GM18909 (cell line): ENCODE measurements around the gene CELA2B.
"Not testable (repeated sequence)": the region's sequence is repeated elsewhere in the genome, so short reads cannot be mapped to it uniquely, and the experiment has no call there.

ENCODE experiments used
- ATAC-seq: cut with Tn5 transposase; IDR thresholded peaks from one replicate; pipeline ENCODE4 v1.9.1; 2021; ENCODE audit warnings: mild to moderate bottlenecking; ENCODE audit not compliant: unreplicated experiment, poor library complexity

CELA2B gene

DNA sequence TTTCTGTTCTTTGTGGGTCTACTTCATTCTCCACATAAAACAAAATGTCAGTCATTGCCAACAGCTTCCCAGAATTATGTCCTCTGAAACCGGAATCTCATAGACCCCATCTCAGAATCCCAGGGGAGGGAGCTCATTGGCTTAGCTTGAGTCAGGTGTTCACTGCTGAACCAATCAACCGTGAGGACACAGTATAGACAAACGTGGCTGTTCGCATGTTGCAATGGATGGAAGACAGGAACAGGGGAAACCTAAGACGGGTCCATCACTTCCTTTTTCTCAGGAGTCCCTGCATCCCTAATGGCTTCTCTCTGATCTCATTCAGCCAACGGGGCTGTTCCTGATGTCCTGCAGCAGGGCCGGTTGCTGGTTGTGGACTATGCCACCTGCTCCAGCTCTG is 10.2 kb upstream of the CELA2B start:
- no peak for ATAC-seq

DNA sequence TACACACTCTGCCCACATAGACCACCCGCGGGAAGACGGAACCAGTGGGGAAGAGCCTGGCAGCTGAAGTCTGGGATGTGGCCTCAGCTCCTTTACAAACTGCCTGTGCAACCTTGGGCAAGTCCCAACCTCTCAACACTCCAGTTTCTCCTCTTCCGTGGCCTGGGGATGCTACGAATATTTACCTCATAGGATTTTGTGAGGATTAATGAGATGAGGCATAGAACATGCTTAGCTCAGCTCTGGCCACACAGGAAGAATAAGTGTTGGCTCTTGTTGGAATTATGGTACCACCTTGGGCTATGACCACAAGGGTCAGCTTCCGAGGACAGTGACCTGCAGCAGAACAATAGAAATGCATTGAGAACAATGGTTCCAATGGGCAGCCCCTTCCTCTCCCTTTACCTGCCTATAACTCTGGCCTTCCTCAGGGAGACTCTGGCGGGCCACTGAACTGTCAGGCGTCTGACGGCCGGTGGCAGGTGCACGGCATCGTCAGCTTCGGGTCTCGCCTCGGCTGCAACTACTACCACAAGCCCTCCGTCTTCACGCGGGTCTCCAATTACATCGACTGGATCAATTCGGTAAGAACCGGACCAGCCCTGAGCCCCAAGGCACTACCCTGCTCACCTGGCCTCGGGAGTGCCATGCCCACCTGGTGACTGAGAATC is 8.8 kb upstream of the CELA2B start:
- ATAC-seq, result not testable (repeated sequence)

DNA sequence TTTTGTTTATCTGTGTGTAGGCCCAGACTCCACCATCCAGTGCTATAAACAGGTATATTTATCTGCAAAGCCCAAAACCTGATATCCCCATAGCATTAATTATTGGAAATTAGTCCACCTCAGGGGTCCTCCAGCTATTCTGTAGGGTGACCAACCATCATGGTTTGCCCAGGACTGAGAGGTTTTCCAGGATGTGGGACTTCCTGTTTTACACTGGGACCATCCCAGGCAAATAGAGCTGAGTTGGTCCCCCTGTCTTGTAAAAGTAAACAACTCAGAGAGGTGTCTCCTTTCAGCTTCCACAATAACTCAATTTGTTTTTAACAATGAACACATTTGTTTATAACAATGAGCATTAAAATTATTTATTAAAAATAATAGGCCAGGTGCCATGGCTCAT is 7.8 kb upstream of the CELA2B start:
- no peak for ATAC-seq

DNA sequence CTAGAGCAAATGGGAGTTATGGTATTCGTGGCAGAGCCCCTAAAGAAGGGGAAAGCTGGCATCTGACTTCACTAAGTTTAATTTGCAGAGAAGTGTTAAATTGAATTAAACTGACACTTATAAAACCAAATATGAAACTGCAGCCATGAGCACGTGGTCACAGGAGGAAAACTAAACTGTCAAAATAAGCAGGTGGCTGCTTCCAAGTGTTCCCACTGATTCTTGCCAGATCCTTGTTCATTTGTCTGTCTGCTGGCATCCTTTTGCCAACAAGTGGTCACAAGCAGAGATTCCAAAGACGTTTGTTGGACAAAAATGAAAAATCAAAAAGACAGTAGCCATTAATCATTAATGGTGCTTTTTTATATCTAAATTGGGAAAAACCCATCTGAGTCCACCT is 6.5 kb upstream of the CELA2B start:
- ATAC-seq, result no peak

DNA sequence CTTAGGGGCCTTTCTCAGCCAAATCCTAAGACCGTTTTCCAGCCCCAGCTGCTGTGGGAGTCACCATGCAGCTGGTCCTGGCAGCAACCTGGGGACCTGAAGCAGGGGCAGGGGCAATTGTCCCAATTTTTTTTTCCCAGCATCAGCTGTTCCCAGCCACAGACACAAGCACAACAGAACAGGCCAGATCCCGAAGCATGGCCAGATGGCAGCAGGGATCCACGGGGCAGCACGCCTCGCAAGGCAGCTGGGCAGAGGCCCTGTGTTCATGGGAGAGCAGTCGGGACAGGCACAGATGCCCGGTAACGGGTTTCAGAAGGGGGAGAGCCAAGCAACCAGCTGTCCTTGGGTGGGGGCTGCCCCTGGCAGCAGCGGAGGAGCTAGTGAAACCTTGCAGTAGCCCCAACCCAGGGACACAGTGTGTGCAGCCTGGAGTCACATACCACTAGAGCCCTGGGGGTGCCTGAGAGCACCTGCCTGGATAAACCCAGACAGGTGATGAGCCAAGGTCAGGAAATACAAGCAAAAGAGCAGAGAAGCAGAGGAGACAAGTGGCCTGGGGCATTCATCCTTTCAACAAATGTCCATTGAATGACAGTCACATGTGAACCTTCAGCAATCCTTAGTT is 6.0 kb upstream of the CELA2B start:
- ATAC-seq, result not testable (repeated sequence)

DNA sequence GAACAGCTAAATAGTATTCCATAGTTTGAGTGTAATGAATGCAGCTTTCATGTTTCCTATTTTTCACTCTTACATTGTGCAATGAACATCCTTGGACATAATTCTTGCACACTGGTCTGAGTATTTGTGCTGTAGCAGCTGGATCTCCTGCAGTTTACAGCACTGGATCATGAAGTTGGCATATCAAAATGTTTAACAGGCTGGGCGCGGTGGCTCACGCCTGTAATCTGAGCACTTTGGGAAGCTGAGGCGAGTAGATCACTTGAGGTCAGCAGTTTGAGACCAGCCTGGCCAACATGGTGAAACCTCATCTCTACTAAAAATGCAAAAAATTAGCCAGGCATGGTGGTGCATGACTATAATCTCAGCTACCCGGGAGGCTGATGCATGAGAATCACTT is 4.8 kb upstream of the CELA2B start:
- ATAC-seq, result not testable (repeated sequence)

DNA sequence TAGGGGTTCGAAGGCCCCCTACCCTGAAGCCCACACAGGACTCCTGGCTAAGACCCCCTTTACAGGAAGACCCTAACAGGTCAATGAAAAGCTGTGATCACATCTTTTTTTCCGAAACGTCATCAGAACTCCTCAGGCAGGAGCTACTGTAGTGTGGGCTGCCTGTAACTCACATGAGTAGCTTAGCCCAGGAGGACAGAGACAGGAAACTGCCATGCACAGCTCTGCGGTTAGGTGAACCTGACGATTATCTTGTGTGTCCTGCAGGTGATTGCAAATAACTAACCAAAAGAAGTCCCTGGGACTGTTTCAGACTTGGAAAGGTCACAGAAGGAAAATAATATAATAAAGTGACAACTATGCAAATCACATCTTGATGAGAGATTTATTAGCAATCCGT is 4.2 kb upstream of the CELA2B start:
- not testable (repeated sequence) for ATAC-seq

DNA sequence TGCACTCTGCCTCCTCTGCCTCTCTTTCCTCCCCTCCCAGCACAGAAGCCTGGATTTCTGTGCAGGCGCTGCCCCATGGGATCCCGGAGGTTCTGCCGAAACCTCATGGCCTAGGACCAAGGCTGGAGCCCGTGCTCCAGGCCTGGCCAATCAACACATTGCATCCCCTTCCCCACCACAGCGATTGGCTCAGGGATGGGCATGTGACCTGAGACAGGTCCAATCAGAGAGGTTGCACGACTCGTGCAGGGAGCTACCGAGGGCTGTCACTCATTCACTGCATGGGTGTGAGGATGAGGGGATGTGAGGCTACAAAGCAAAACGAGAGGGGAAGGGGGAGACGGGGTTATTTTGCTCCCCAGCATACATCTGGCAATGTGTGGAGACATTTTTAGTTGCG is 3.3 kb upstream of the CELA2B start:
- ATAC-seq, result no peak

DNA sequence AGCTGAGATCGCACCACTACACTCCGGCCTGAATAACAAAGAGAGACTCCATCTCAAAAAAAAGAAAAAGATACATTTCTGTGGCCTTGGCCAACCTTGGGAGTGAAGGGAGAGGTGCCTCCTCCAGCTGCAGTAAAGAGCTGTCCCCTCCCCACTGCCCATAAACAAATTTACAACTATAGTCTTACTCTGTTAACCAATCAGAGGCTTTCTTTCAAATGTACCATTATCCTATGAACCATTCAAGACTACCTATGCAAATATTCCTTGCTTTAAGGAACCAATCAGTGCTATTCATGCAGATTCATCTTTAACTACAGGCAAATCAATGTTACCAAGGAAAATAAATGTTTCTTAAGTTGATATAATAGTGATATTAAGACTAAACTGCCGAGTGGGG is 1.0 kb downstream of the CELA2B start:
- ATAC-seq, result no peak

DNA sequence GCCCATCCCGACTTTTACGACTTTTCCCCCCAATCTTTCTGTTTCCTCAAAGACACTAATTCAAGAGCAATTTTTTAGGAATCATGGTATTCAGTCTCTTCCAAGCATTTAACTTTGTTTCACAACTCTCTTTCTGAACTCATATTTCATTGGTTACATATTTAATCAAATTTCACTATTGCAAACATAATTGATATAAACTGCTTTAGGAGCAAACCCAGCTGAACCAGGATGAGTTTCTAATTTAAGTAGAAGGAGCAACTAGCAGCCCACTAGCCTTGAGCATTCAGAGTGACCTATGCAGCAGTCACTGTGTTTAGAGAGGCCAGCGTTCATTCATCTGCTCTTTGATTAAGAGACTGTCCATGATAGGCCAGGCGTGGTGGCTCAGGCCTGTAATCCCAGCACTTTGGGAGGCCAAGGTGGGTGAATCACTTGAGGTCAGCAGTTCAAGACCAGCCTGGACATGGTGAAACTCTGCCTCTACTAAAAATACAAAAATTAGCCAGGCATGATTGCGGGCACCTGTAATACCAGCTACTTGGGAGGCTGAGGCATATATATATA is 1.8 kb downstream of the CELA2B start:
- ATAC-seq, result no peak

DNA sequence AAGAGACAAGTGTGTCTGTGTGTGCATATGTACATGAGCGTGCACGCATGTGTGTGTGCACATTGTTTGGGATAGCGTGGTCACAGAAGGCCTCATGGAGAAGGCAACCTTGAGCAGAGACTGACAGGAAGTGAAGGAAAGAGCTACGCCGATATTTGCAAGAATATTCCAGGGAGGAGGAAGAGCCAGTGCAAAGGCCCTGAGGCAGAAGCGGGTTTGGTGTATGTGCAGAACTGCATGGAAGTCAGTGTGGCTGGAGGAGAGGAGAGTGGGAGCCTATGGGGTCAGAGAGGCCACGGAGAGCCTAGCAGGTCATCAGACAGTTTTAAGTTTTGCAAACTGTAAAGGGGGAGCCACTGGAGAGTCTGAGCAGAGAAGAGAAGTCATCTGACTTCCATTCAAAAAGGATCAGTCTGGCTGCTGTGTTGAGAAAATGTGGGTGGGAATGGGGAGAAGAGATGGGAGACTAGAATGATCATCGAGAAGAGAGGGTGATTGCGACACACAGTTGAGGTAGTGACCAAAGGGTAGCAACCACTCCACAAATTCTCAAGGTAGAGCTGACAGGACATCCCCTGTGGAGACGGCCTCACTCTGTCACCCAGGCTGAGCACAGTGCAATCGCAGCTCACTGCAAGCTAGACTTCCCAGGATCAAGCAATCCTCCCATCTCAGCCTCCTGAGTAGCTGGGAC is 3.9 kb downstream of the CELA2B start:
- ATAC-seq, result no peak

DNA sequence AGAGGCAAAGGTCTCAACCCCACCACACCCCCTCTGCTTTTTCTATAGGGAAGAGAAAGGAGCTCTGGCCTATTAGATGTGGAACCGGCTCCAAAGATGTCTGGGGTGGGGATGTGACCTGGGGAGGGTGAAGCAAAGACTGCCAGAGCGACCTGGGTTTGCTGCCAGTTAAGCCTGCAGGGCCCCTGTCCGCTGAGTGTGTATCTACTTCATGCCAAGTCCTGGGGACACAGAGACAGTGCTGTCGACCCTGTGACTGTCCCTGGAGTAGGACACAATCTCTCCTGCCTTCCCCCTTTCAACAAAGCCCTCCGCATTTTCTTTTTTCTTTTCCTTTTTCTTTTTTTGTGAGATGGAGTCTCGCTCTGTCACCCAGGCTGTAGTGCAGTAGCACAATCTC is 6.6 kb downstream of the CELA2B start:
- ATAC-seq, result not testable (repeated sequence)

DNA sequence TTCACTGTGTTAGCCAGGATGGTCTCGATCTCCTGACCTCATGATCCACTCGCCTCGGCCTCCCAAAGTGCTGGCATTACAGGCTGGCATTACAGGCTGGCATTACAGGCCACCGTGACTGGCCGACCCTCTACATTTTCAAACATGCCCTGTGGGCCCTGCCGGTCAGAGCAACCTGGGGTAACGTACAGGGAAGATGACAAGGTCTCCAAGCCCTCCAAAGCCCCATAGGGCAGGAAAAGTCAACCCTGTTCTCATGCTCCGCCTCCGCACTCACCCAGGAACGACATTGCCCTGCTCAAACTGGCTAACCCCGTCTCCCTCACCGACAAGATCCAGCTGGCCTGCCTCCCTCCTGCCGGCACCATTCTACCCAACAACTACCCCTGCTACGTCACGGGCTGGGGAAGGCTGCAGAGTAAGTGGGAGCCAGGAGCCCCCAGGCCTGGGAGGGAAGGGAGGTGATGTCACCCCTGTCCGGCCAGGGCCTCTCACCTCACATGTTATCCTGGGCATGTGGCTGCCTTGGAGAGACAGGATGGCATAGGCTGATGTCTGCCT is 7.2 kb downstream of the CELA2B start:
- ATAC-seq, result not testable (repeated sequence)

DNA sequence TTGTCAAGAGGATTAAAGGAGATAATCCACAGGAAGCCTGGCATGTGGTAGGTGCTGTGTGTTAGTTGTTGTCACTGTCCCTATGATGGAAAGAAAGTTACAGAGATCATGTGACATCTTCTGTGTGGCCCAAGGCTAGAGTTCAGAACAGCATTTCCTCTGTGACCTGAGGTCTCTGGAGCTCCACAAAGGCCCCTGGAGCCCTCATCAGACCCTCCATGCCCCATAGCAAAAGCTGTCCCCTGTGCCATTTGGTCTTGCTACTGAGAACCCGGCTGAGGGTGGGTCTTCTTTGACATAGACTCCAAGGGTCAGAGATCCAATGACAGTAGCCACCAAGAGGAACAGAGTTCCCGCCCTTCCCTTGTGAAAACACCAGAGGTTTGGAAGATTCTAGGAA is 8.1 kb downstream of the CELA2B start:
- no peak for ATAC-seq

DNA sequence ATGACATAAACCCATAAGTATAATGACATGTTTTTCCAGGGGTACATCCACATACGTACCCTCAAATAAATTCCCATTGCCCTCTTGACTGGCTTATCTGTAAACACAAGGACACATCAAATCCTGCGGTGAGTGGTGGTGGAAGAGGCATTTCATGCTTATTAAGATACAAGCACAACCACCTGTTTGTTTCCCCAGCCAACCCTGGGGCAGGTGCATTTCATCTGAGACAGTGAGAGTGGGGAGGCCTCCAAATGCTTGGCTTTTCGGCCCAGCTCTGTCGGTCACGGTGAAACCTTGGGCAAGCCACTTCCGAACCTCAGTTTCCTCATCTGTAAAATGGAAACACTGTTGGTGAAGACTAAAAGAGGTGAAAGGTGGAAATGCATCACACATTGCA is 8.5 kb downstream of the CELA2B start:
- ATAC-seq, result not testable (repeated sequence)

DNA sequence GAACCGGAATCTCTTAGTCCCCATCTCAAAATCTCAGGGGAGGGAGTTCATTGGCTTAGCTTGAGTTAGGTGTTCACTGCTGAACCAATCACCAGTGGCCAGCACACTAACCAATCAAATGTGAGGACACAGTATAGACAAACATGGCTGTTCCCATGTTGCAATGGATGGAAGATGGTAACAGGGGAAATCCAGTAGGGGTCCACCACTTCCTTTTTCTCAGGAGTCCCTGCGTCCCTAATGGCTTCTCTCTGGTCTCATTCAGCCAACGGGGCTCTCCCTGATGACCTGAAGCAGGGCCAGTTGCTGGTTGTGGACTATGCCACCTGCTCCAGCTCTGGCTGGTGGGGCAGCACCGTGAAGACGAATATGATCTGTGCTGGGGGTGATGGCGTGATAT is 9.7 kb downstream of the CELA2B start:
- ATAC-seq, result no peak

DNA sequence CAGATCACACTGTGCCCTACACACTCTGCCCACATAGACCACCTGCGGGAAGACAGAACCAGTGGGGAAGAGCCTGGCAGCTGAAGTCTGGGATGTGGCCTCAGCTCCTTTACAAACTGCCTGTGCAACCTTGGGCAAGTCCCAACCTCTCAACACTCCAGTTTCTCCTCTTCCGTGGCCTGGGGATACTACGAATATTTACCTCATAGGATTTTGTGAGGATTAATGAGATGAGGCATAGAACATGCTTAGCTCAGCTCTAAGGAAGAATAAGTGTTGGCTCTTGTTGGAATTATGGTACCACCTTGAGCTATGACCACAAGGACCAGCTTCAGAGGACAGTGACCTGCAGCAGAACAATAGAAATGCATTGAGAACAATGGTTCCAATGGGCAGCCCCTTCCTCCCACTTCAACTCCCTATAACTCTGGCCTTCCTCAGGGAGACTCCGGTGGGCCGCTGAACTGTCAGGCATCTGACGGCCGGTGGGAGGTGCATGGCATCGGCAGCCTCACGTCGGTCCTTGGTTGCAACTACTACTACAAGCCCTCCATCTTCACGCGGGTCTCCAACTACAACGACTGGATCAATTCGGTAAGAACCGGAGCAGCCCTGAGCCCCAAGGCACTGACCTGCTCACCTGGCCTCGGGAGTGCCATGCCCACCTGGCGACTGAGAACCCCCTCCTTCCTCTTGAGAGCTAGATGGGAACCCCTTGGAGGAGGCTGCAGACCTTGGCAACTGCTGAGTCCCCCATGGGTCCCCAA is 11.1 kb downstream of the CELA2B start:
- not testable (repeated sequence) for ATAC-seq

DNA sequence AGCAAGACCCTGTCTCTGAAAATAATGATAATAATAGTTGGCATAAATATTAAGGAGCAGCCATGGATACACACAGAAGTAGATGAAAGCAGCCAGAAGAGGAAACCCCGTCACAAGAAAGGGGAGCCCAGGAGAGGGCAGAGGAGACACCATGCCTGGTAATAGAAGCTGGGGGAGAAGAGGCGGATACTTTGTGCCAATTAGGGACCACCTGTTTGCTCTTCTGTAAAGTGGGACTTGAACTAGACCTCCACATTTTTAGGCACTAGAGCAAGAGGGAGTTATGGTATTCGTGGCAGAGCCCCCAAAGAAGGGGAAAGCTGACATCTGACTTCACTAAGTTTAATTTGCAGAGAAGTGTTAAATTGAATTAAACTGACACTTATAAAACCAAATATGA is 12.5 kb downstream of the CELA2B start:
- no peak for ATAC-seq

DNA sequence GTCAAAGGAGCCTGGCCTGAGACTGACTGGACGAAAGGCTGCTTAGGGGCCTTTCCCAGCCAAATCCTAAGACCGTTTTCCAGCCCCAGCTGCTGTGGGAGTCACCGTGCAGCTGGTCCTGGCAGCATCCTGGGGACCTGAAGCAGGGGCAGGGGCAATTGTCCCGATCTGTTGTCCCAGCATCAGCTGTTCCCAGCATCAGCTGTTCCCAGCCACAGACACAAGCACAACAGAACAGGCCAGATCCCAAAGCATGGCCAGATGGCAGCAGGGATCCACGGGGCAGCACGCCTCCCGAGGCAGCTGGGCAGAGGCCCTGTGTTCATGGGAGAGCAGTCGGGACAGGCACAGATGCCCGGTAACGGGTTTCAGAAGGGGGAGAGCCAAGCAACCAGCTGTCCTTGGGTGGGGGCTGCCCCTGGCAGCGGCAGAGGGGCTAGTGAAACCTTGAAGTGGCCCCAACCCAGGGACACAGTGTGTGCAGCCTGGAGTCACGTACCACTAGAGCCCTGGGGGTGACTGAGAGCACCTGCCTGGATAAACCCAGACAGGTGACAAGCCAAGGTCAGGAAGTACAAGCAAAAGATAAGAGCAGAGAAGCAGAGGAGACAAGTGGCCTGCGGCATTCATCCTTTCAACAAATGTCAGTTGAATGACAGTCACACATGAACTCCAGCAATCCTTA is 13.3 kb downstream of the CELA2B start:
- no peak for ATAC-seq

DNA sequence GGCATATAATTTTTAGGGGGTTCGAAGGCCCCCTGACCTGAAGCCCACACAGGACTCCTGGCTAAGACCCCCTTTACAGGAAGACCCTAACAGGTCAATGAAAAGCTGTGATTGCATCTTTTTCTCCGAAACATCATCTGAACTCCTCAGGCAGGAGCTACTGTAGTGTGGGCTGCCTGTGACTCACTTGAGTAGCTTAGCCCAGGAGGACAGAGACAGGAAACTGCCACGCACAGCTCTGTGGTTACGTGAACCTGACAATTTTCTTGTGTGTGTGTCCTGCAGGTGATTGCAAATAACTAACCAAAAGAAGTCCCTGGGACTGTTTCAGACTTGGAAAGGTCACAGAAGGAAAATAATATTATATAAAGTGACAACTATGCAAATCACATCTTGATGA is 15.1 kb downstream of the CELA2B start:
- ATAC-seq, result not testable (repeated sequence)
